GM18517 (cell line): ENCODE results near the gene CLDN17.
A peak's percentile ranks its signal among the peaks of the same experiment; 100 is the strongest.

Source experiments
- ATAC-seq: cut with Tn5 transposase; IDR thresholded peaks from one replicate; pipeline ENCODE4 v1.9.1; 2021; ENCODE audit warnings: mild to moderate bottlenecking, moderate library complexity; ENCODE audit not compliant: unreplicated experiment

The CLDN17 gene, protein sequence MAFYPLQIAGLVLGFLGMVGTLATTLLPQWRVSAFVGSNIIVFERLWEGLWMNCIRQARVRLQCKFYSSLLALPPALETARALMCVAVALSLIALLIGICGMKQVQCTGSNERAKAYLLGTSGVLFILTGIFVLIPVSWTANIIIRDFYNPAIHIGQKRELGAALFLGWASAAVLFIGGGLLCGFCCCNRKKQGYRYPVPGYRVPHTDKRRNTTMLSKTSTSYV

DNA sequence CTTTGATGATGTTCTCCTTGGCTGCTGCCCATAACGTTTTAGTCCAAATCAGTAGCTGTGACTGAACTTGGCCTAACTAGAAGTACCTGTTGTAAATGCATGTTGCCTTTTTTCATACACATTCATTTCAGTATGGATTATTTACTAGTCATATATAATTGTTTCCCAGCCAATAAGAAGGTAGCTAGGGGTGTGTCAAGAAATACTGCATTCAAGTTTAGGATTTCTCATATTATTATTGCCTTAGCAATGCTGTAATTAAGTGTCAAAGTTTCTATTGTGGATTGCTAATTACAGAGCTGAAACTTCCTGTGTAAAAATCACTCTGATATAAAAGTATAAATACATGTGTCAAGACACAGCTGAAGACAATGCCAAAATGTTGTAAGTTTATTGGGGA lies at the start of gene CLDN17:
Gene CLDN17 (minus strand): TSS at position 101 of the 400 bp plus-strand sequence. CDS start 188 bp downstream, outside the sequence.
- no peak for ATAC-seq

DNA sequence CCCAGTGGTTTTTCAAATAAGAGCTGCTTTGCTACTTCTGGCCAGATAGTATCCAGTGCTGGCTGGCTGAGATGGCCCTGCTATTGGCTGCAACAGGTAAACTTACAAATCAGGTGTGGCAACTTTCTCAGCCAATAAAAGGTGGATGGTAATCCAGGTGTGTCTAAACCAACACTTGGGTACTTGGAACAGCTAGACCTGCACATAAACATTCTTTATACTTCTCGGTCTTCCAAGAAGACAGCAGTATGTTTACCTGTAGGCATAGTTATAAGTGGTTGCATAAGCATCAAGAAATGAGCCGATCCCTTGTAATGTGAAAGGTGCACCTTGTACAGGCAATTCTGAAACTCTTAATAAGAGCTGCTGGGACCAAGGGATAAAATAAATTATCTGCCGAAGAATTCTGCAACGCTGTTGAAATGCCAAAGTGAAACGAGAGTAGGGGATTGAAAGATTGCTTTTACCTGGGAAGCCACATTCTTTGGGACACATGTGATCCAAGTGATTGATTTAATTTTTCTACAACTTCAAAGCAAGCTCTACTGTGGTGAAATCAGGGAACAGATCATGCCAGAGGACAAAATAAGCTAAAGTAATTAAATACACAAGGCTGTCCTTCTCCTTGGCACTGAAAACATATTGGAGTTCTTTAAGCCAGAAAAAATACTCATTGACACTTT lies 49.6 kb upstream of the CLDN17 start, which contains the start of gene CLDN8:
Gene CLDN8 (minus strand): TSS at position 57 of the 683 bp plus-strand sequence. CDS start 172 bp downstream, outside the sequence.
- no peak for ATAC-seq

DNA sequence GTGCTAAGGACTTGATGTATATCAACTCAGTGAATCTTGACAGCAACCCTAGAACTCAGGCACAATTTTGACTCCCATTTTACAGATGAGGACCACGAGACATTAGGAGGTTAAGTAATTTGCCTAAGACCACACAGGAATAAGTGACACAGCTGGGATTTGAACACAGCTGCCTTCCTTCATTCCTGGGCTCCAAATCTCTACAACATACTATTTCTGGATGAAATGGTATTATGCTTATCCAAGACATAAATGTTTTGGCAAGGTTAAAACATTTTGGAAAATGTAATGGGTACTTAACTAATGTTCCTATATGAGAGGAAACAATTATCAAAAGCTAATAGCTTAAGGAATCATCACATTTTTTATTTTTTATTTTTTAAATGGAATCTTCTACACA lies 44.5 kb upstream of the CLDN17 start:
- ATAC-seq: no peak

DNA sequence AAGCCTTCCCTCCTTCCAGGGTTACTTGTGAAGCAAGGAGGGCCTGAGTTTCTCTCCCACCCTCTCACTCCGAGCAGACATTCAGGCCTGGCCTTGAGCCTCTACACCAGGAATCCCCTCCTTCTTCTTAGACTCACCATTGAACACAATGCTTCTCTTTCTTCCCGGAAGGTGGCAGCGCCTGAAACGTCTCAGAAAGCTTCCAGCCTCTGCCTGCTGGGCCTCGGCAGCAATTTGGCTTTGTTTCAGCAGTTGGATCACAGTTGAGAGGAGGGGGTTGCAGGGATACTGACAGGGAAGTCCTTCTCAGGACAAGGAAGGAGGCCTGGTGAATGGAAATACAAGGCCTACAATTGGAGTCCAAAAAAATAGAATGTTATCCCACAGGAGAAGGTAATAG lies 43.0 kb upstream of the CLDN17 start:
- no peak for ATAC-seq

DNA sequence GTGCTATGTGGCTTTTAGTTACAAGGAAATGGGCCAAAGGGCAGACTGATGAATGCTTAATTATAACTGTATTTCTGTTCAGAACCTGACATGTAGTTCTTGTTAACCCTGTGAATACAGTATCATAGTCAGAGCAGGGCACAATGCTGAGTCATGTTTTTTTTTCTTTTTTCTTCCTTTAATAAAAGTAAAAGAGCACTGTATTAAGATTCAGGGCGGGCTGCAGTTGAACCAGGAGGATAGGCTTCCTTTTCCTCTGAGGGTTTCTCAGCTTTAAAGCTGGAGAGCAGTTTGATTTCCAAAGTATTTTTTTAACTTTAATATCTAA lies 40.6 kb upstream of the CLDN17 start:
- ATAC-seq: no peak

DNA sequence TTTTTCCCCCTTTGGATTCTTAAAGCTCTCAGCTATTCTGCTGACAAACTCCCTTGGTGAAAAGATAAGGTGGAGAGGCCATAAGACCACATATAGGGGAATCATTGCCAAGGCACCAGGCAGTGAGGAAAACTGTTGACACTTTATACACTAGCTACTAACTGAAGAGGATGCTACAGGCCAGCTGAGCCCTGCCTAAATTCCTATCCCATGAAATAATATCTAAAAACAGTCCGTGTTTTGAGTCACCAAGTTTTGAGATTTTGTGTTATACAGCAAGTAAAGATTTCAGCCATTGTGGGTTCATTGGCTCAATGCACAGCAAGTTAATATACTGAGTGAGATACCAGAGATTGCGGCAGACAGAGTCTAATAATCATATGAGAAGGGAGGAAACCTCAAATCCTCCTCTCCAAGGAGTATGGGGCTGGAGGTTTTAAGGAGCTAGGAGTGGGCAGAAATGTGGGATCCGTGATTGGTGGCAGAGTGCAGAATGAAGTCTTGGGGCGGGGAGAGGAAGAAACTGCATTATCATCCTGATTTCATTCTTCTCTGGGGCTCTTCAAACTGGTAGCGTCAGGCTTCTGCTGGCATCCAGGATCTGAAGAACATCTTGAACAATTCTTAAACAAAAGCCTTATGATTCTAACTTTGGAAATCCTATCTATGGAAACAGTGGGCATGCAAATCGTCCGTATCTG lies 40.1 kb upstream of the CLDN17 start:
- no peak for ATAC-seq

DNA sequence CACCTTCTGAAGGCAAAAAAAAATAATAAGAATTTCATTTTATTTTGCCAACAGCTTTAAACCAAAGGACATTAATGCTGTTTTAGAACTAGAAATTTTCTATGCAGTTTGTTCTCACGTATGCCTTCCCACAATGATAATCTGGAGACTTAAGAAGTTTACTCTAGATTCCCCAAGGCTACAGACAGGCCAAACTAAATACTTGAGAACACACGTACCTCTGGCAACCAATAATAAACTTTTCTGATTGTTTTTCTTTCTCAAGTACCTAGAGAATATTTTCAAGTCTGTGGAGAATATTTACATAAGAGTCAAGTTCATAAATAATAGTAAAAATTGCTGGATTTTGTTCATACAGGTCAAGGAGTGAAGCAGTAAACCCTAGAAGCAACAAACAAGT lies 33.4 kb upstream of the CLDN17 start:
- no peak for ATAC-seq

DNA sequence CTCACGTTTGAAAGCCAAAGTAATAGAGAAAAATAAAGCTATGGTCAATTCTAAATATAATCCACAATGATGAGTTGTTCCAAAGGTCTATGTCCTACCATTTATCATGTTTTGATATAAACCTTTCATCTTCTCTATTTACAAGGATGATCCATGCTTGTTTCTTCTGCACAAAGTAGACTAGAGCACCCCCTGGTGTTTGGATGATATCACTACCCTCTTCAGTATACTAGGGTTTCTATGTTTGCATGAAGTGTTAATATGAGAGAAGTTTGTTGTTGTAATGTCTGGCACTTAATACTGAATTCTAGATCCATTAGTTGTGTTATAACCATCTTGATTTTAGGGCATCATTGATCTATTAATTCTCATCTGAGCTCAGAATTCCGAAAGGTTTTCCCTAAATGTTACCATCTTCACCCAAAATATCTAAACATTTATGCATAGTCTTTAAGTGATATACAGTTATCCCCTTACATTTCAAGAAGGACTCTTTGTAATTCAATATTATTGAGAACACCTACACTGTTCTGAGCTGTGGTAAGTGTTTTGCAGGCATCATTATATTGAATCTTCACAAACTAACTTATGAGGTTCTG lies 28.2 kb upstream of the CLDN17 start:
- peak; percentile 66 for ATAC-seq

DNA sequence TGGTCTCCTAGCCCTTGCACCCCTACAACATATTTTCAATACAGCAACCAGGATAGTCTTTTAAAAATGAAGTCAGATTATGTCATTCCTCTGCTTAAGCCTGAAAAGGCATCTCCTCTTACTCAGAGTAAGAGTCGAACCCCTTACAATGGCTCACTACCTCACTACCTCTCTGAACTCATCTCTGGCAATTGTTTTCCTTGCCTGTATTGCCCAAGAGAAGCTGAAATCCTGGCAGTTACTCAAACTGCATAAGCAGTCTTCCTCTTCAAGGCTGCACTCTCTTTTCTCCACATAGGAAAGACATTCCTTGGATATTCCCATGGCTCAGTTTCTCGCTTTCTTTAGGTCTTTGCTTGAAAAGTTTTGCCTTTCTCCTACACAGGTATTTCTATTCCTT lies 26.6 kb upstream of the CLDN17 start:
- ATAC-seq: no peak

DNA sequence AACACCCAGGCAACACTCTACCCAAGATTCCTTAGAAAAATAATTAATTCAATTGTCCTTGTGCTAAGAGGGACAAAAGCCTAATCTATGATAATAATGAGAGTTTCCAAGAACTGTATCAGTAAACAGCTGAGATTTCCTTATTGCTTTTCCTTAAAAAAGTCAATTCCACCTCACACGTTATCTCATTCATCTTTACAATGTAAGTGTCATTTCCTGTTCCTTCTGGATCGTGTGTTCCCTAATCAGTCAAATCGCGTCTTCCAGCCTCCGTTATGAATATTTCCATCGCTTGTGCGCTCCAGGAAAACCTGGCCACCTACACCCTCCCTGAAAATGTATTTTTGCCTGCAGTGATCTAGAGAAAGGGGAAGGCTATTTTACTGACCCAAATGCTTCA lies 23.9 kb upstream of the CLDN17 start:
- no peak for ATAC-seq

DNA sequence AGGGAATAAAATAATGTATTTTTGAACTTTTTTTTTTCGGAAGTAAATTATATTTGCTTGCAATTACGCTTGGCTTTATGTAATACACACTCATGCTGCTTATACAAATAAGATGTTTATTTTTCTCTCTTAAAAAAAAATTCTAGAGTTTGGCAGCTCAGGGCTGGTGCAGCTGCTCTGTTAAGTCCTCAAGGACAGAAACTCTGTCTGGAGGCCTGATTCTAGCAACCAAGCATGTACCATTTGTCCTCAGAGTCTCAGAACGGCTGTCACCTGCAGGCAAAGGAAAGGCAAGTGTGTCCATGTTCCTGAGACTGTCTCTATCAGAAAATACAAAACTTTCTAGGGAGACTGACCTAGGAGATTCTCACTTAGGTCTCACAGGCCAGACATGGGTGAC lies 23.2 kb upstream of the CLDN17 start:
- no peak for ATAC-seq

DNA sequence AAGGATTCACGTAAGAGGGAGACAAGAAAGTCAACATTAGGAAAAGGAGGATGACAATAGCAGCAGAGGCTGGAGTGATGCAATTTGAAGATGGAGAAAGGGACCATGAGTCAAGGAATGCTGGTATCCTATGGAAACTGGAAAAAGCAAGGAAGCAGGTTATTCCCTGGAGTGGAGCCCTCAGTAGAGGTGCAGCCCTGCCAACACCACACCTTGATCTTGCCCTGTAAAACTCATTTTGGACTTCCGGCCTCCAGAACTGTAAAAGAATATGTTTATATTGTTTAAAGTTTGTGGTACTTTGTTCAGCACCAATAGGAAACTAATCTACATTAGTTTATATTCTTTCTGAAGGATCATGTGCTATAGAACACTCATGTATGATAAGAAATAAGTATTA lies 19.6 kb upstream of the CLDN17 start:
- no peak for ATAC-seq

DNA sequence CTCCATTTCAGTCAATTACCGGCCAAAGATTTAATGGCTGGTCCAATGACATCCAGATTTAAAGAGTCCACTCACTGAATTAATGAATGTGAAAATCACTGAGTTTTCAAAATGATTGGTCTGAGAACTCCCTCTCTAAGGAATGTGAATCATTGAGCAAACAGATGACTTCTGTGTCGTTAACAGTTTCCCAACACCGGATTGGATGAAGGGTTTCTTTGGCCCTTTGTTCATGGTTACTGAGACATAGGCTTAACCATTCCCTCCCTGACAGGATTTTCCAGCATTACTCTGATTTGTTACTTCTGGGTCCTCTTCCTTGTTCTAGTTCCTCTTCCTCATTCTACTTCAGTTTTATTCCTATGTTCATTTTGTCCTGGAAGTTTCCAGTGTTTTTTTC lies 1.5 kb upstream of the CLDN17 start:
- ATAC-seq: no peak

DNA sequence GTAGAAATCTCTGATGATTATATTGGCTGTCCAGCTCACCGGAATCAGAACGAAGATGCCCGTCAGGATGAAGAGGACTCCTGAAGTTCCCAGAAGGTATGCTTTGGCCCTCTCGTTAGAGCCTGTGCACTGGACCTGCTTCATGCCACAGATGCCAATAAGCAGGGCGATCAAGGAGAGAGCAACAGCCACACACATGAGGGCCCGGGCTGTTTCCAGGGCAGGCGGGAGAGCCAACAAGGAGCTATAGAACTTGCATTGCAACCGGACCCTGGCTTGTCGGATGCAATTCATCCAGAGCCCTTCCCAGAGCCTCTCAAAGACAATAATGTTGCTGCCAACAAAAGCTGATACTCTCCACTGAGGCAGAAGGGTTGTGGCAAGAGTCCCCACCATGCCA lies 434 bp downstream of the CLDN17 start:
- ATAC-seq: no peak

DNA sequence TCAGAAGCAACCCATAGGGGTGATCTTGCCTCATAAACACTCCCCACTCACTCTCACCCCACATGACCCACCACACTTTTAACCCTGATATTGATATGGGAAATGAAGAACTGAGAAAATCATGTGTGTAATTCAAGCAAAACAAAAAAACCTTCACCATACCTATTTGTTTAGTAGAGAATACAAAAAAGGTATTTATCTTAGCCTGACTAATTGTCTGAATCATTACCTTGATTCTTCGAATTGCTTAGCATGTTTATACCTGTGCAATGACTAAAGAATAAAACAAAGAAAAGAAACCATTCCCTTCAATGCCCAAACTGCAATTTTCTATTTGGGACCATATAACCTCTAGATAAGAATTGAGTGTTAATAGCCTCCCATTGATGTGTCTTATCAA lies 1.8 kb downstream of the CLDN17 start:
- ATAC-seq: no peak

DNA sequence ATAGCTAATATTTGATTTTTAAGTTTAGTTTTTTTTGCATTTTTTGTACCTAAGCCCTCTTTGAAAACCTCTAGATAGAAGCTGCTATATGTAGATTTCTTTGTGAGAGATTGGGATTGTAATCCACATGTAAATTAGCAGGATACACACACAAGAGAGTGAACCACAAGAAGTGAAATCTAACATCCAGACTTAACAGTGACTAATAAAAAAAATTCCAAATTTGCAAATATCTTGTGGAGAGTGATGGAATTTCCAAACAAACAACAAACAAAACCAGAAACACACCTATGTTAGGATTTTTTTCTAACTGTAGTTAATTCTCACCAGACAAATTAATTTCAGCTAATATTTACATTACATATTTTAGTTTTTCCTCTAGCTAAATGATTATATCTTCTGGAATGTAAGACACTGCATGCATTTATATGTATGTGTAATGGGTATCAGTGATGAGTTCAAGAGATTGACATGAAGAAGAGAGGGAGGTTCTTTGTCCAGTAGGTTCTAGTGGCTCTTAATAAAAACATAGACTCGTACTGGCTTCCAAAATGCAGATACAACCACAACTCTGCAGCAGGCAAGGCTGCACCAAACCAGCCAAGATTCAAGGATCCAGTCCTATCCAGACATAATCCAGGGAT lies 12.8 kb downstream of the CLDN17 start:
- ATAC-seq: no peak

DNA sequence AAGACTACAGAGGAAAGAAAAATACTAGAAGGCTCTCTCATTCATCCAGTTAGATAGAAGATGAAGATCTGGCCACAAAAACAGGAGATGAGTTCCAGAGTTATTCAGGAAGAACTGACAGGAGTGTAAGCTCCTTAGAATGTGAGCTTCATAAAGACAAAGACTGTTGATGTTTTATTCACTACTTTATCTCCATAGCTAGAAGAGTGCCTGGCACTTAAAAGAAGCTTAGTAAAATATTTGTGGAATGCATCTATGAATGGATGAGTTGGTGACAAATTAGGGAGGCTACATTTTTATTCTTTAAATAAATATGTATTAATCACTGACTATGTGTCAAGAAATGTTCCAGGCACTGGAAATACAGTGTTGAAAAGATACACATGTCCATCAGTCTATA lies 13.8 kb downstream of the CLDN17 start:
- ATAC-seq: no peak

DNA sequence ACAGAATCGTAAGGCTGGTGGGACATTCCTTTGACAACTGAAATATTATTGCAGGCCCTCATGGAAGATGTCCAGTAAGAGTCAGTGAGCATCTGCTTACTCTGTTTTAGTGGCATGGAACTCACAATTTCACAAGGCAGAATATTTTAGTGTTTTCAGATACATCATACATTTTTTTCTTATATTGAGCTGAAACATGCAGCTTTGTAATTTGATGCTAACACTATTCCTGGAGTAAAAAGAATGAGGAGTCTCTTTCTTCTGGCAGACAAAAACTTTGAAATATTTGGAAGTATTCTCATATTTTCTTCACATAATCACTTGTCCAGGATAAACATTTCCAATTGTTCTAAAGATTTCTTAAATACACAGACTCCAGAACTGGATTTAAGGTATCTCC lies 17.7 kb downstream of the CLDN17 start:
- ATAC-seq: no peak

DNA sequence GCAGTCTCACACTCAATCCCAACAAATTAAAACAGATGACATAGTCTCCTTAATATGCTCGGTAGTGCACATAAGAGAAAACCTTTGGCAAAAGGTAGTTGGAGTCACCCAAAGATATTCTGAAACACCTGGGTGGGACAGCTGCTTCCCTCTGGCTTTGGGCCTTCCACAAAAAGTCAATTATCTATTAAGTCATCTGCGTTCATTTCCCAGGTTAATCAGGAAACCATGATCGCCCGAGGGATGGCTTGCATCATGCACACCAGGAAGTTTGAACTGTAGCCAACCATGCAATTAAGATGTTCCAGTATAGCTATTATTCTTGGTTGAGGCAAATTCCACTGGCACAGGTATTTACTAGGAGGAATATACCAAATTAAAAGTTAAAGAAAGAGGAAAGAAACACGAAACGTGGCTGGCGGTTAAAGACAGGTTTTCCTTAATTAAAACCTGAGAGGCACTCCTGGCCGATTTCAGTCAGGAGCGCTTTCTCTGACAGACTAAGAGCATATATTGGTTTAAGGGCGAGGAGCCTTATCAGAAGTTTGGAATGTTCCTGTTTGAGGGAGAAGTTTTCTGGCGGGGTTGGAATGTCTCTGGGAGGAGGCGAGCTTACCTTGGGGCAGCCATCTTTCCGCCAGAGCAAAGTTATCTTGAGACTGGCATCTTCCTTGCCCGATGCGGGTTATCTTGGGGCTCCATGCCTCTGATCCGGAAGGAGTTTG lies 19.9 kb downstream of the CLDN17 start:
- no peak for ATAC-seq

DNA sequence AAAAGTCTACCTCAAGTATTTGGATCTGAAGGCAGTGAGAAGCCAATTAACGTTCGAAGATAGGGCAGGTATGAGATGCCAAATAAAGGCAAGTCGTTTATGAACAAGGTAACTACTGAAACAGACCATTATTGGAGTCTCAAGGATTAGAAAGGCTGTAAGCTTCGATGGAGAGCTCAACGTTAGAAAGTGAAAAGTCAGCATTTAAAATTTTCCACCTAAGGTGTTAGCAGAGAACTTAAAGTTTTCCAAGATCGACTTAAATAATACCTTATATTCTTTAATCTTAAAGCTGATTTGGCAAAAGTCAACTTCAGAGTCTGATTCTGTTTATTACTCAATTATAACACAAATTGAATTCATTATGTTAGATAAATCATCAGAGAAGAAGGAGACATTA lies 28.1 kb downstream of the CLDN17 start:
- ATAC-seq: no peak

DNA sequence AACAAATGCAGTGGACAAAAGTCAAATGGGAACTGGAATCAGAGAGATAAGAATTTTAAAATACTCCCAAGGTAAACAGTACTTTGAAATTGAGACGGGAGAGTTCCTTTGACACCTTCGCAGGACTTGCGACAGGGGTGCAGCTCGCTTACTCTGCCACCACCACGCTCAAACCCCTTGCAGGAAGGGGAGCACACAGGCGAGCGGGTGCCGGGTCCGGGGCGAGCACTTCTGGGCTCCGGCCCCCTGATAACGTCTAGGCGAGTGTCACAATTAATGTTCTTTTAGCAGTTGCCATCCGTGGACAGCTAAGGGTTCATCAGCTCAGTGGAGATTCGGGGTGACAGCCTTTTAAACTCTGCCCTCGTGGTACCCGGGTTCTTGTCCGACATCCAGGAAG lies 37.4 kb downstream of the CLDN17 start:
- no peak for ATAC-seq
